NB4 (cell line): Measurements from ENCODE around the gene DOCK9.

Experiments
- POLR2A ChIP-seq: IDR thresholded peaks from 2 replicates; pipeline ENCODE4 v1.6.1; 2011; ENCODE audit warnings: mild to moderate bottlenecking; ENCODE audit not compliant: insufficient read length; ENCODE audit errors: extremely low read depth
- TF ChIP-seq, protein P1 (sequence below): IDR thresholded peaks from one replicate; pipeline ENCODE4 v1.5.1; 2012; ENCODE audit warnings: low read depth, low read length

GRCh38 chr13:98856983-98857382 lies 120.9 kb downstream of the DOCK9 start:
- TF ChIP-seq, protein P1, sequence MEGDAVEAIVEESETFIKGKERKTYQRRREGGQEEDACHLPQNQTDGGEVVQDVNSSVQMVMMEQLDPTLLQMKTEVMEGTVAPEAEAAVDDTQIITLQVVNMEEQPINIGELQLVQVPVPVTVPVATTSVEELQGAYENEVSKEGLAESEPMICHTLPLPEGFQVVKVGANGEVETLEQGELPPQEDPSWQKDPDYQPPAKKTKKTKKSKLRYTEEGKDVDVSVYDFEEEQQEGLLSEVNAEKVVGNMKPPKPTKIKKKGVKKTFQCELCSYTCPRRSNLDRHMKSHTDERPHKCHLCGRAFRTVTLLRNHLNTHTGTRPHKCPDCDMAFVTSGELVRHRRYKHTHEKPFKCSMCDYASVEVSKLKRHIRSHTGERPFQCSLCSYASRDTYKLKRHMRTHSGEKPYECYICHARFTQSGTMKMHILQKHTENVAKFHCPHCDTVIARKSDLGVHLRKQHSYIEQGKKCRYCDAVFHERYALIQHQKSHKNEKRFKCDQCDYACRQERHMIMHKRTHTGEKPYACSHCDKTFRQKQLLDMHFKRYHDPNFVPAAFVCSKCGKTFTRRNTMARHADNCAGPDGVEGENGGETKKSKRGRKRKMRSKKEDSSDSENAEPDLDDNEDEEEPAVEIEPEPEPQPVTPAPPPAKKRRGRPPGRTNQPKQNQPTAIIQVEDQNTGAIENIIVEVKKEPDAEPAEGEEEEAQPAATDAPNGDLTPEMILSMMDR: no peak
- no peak for TF ChIP-seq POLR2A
